SHP77 treated with DMSO at 0.1 percent for 48 hours (cell line): ENCODE data around the gene GAPT.

Source experiments
- DNase-seq: peaks from one replicate; lab custom pipeline; 2025; lab: John Stamatoyannopoulos, UW

The GAPT gene

GRCh38 chr5:58491216-58491892, at the start of gene GAPT:
TSS of gene GAPT (plus strand) at chr5:58491435. CDS start at chr5:58494537, 3,102 bp downstream.
- DNase-seq, result no peak

DNA sequence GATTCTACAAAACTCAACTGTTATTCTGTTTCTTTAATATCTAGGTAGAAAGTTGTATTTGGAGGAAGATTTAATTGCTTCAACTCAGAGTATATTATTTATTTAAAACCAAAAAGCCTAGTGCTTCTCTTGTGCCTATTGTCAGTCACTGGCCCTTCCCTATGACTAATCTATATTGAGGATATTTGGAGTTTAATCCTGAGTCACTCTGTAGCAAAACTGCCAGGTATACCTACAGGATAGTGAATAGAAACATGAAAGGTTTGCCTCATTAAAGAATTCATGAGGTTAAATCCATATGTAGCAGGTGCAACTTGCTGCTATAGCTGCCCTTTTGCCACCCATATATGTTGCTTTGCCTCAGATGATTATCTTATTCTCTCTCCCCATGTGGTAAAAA, 46.4 kb upstream of the GAPT start:
- DNase-seq, result no peak

- DNase-seq, result no peak
Measured at GRCh38 chr5:58446024-58446423, 45.2 kb upstream of the GAPT start.

DNA sequence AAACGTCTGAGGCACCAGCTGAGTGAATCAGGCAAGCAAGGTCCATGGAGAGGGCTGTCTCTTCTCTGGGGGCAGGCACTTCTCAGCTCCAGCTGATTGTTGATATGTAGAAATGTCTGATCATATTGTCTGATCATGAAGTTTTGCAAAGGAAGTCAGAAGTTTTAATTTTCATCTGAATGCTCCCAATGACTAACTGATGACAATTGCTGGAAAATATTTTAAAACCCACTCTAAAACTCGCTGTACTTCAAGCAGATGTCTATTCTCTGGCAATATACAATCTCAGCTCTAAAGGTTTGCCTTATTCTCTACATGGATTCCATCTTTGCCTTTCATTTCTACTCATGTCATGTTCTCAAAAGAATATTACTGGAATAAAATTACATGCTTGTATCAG, 44.0 kb upstream of the GAPT start:
- no peak for DNase-seq

DNA sequence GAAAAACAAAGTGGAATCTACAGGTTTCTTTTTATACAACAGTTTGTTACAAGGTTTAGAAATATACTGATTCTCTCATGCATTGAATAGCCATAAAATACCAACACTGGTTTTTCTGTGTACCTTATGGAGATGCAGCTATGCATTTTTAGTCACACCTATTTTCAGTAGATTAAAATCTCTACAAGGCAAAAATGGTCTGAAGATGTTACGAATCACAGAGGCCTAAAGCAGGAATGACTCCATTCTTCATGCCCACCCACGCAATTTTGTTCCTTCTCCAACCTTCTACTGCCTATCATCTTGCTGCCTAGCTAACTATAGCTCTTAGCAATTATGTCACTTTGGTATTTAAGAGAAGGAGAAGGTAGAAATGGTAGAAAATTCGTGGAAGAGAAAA, 41.2 kb upstream of the GAPT start:
- no peak for DNase-seq

GRCh38 chr5:58450811-58451629, 40.2 kb upstream of the GAPT start:
- no peak for DNase-seq

DNA sequence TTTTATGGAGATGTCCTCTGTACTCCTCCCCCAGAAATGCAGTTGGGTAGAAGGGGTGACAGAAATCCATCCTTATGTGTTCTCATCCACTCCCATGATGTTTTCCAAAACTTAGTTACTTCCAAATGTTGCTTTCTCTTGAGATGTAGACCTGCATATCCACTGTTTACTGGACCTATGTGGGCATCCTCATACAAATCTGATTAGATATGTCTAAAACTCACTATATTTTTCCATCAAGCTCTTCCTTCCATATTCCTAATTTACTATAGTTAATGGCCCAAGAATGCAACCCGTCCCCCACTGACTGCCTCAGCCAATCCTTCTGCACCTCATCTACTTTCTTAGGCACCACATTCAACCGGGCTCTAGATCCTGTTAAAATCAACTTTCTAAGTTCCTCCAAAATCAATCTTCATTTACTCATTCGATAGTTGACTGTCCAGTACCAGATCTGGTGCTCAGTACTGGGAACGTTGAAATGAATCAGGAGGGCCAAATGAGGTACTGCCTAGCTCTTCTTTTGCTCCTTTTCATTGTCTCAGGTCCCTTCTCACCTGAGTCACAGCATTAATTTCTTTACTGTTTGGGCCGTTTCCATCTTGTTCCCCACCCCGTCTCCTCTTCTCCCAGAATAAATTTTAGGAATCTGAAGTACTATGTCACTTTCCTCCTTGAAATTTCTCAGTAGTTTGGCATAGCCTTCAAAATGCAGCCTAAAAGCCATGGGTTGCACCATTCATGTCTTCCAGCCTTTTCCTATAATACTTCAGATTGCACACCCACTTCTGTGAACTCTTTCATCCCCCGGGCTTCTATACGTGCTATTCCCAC, 39.3 kb upstream of the GAPT start:
- DNase-seq, result no peak

- DNase-seq, result no peak
Measured at GRCh38 chr5:58452566-58453258, 38.5 kb upstream of the GAPT start.

- DNase-seq, result no peak
Measured at GRCh38 chr5:58453306-58453705, 37.9 kb upstream of the GAPT start.

DNA sequence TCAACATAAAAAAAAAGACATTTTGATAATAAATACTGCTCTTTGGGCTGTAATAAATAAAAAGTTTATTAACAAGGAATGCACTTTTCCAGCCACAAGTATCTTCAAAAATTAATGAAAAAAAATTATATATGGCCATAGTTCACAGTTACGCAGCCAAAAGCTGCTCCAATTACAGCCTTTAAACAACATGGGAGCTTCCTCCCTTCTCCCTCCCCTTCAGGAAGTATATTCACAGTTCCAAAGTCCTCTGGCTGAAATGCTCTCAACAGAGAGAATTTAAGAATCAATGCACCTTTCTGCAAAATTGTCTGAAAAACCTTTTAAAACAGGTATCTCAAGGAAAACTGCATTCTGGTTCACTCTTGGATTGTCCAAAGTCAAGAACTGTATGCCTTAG, 37.2 kb upstream of the GAPT start:
- DNase-seq, result no peak

GRCh38 chr5:58455066-58455465, 36.2 kb upstream of the GAPT start:
- DNase-seq, result no peak

GRCh38 chr5:58455480-58455879, 35.8 kb upstream of the GAPT start:
- DNase-seq, result no peak

DNA sequence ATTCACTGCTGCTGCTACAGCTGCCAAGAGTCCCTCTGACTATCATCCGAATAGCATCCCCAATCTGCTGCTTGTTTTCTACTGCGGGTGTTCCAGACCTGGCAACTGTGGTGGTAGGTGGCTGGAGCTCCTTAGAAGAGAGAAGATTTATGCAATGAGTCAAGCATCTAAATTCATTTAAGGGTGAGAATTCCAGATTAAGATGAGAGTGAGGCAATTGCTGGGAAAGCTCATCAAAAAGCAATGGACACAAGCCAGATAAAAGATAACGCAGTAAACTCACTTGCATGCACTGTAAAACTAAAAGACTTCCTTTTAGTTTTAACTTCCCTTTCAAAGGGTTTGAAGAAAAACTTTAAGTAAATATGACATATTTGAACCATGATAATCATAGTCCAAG, 35.2 kb upstream of the GAPT start:
- no peak for DNase-seq

GRCh38 chr5:58456486-58456885, 34.7 kb upstream of the GAPT start:
- no peak for DNase-seq

DNA sequence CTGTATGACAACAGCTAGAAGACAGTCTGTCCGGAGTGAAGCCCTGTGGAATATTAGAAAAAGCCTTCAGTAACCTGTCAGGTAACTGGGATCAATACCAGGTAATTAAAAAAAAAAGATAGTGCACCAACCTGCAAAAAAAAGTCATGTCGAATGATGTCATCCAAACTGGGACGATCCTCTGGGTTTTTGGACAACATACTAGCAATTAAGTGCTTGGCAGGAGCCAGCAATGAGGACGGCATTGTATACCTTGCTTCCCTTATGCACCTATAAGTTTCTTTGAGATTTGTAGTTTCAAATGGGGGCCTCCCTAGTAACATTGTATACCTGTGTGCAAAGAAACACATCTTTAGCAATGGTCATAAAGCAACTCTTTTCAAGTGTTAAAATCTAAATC, 34.2 kb upstream of the GAPT start:
- no peak for DNase-seq

- DNase-seq, result no peak
Measured at GRCh38 chr5:58458141-58458742, 33.0 kb upstream of the GAPT start.

DNA sequence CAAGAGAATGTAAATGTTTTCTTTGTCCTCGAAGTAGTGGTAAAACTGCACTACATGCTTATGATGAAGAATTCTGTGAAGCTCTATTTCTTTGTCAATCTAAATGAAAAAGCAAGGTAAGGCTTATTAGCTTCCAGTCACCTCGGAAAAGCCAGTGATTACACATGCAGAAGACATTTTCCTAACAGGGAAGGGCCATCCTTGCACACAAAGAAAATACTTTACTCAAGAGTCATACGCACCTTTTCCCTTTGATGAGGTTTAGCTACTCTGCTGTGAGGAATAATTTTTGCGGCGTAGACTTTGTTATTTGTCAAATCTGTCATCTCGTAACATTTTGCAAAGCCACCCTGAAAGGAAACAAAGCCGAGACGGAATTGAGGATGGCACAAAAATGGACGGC, 32.5 kb upstream of the GAPT start:
- no peak for DNase-seq

DNA sequence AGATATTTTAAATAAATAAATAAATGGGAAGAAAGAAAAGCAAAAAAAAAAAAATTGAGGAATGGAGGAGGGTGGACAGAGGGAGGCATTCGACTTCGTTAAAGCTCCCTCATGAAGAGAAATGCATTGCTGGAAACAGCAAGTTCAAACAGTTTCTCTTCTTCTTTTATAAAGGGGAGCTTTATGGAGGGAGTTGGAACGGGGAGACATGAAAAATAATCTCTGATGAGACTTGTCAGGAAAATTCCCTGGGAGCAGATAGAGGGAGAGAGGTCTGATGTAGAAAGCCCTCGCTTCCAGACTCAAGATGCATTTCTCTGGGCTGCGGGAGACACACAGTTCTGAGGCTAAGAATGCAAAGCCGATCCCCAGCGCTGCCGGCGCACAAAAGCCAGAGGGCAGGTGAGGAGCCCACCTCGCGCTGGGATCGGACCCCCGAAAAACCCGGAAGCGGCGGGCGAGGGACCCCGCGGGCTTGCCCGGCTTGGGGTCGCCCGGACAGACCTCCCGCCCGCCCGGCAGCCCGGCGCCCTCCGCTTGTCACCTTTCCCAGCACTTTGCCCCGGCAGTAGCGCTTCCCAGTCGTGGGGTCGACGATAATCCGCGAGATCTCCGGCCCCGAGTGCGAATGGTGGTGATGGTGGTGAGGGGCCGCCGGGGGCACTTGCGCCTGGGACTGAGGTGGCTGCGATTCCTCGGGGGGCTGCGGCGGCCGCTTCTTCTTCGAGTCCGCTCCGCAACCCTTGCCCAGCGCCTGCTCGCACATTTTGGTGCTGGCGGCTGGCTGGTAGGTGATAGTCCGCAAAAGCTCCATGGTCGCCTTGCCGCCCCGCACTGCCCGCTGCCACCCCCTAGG, 31.9 kb upstream of the GAPT start:
- no peak for DNase-seq

DNA sequence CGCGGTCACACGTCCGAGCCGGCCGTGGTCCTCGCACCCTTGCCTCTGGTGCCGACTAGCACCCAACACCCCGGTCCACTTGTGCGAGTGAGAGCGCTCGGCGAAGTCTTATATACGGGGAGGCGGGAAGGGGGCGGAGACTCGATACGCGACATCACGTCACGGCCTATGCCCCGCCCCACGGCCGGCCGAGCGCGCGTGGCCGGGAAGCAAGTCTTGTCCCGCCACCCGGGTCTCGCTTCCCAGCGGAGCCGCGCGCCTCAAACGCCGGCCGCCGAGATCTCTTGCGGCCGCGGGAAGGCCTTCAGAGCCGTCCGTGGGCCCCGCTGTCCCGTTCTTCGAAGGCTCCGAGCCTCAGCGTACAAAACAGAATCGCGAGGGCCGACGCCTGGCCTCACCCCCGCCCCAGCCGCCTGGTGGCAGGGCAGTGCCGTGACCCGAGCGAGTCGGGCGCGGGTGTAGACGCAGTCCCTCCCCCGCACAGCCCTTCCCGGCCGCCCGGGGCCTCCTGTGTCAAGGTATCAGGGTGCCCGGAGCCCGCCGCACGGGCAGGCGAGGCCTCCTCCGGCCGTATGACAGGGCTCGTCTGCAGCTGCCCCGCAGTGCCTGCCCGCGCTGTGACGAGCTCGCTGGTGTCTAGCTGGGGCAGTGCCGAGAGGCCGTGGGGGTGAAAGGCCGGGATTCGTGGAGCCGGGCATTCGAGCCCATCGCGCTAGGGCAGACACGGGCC, 31.1 kb upstream of the GAPT start, which contains the start of gene PLK2:
Gene PLK2, minus strand, starts transcription at position 85 of the 730 bp plus-strand sequence. CDS start 127 bp downstream, outside the sequence.
- peak; percentile 59 for DNase-seq

GRCh38 chr5:58460732-58461286, 30.4 kb upstream of the GAPT start:
- peak; percentile 78 for DNase-seq
